ENCODE data around the gene SGPP2.
"Not testable (repeated sequence)": the region's sequence is repeated elsewhere in the genome, so short reads cannot be mapped to it uniquely, and the experiment has no call there.

Gene SGPP2

DNA sequence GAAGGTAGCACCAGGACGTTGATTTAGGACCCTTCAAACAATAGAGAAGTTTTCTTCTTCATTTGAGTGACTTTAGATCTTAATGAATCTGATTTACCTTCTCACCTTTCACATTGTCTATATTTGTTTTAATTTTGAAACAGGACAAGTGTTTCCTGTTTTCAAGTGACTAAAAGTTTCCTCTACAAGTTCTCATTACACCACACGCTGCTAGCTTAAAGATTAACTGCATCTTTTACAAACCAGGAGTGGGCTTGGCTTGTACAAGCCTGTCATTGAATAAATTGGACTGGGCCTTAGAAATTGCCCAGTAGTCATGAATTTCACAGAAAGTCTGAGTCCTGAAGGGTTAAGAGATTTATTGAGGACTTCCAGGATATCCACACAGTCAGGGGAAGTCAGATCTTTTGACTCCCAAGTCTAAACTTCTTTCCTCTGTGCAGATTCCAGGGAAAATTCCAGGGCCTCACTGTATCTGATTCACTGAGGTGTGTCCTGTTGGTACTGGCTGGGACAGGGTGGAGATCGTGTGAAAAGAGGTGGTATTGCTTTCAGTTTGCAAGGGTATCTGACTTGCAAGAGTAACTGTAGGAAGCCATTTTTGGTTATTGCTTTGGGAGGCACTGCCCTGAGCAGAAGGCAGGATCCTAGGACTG, 3.4 kb downstream of the SGPP2 start:
- no peak for DNase-seq

DNA sequence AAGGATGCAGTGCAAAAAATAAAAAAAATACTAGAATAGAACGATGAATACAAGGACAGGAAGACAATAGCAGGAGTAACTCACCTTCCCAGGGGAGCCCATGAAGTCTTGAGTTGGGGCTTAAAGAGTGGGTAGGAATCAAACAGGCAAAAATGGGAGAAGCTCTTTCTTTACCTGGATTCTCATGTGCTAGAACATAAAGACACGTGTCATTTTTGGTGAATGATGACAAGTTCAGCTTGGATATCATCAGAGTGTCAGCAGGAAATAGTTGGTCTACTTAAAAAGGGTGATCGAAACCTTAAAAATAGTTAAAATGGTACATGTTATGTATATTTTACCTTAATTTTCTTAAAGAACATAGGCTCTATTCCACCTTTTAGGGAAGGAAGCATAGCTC, 5.7 kb downstream of the SGPP2 start:
- DNase-seq: no peak

DNA sequence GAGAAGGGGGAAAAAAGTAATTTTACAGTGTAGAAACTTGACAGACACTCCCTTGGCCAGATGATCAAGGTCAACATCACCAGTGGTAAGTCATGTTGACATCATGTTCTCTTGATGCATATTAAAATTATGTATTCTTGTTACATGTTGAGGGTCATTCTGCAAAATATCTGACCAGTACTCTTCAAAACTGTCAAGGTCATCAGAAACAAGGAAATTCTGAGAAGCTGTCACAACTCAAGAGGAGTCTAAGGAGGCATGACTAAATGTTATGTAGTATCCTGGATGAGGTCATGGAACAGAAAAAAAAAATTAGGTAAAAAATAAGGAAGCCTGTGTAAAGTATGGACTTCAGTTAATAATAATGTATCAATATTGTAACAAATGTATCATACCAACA, 6.3 kb downstream of the SGPP2 start:
- no peak for DNase-seq

DNA sequence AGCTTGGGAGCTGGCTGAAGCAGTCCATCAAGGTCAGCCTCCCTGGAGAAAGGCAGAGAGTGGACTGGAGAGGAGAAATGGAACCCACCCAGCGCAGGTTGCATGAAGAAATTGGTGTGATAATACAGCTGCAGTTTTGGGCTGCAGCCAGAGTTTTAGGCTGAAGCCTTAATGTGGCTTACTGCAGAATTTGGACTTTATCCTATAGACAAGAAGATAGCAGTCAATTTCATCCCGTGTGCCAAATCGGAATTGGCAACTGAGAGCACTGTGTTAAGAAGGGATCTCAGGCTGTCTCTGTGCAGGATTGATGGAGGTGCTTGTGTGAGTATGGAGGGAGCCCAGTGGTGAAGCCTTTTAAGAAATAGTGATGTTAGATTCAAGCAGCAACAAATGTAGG, 7.5 kb downstream of the SGPP2 start:
- no peak for DNase-seq

DNA sequence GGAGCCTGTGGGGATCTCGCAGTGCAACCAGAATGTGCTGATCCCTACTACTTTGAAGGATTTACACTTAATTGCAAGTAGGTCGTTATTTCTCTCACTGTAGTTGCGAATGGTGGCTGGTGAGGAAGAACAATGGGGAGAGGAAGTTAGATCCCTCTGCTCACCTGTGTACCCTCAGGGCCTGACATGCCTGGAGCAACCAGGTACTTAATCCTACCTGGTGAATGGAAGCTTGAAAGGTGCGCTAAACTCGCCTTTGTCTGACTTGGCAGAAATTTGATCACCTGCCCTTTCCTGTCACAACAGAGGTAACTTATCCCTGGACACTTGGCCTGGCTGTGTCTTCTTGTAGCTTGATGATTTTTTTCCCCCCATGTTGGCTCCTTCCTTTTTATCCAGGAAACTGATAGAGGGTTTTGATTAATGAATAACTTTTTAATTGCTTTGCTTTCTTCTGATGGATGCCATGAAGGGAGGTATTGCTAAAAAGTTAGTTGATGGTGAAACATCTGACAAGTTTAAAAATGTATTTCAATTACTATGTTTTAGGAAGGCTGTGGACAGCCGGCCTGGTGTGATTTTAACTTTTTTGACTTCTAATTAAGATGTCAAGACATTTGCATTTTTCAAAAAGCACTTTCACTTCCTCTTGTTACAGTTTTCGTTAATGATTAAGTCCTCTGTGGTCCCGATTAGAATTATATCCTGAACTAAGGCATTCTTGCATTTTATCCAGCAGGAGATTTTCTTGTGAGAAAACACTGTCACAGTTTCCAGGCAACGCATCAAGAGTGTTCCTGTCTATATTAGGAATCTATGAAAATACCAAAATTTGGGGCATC, 9.2 kb downstream of the SGPP2 start:
- no peak for DNase-seq

DNA sequence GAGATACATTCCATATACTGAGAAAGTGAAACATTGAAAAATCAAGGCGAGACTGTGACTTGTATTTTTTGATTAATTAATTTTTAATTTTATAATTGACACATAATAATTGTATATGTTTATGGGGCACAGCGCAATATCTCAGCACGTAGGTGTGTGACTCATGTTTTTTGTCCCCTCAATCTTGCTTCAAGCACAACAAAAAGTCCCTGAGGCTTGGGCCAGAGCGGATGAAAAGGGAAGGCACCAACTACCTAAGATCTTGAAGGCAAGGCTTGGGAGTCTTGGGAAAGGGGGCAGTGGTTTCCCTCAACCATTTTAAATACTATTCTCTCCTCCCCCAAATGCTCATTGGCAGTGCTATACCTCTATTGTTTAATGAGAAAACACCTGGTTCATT, 9.9 kb downstream of the SGPP2 start:
- no peak for DNase-seq

DNA sequence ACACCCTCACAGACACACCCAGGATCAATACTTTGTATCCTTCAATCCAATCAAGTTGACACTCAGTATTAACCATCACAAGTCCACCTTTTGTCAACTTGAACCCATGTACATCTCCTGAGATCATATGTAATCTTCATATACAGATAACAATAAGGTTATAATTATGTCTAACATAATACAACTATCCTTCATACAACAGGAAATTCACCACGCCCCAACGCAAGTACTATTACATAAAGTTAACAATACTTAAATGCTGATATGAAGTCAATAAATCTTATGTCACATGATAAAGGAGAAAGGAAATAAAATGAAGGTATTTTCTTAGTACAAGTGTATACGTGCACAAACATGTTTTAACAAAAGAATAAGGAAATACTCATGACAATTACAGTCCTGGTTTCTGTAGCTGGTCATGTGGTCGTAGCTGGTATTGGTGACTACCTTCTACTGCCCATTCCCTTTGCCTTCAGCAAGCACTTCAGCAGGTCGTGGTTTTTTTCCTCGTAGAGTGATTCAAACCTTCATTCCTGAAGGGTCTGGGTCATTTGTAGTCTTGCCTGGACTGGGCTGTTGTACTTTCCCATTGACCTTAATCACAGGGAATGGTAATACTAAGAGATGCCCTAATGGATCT, 11.2 kb downstream of the SGPP2 start:
- not testable (repeated sequence) for DNase-seq

DNA sequence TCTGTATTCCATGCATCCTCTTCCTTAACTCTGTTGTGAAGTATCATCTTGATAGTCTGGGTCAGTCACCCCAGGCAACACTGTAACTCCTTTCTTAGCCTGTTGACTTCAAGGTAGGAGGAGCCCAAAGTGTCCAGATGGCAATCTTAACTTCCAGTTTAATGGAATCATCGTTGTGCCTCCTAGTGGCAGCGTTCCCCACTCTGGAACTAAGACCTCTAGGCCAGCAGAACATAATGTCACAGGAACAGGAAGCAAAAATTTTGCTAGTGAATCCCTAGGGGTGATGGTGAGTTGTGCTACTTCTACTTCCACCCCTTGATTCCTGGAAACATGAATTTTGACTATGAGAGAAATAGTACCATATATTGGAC, 11.7 kb downstream of the SGPP2 start:
- DNase-seq: no peak

DNA sequence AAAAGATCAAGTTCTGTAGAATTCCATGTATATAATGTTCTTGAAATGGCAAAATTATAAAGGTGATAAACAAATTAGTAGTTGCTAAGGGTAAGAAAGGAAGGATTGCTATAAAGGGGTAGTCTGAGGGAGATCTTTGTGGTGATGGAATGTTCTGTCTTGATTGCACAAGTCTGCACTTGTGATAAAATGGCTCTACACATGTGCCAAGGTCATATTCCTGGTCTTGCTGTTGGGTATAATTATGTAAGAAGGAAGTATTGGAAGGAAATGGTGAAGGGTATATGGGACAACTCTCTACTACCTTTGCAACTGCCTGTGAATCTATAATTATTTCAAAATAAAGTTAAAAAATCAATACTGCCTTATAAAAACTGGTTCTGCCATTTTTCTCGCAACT, 15.3 kb downstream of the SGPP2 start:
- no peak for DNase-seq

DNA sequence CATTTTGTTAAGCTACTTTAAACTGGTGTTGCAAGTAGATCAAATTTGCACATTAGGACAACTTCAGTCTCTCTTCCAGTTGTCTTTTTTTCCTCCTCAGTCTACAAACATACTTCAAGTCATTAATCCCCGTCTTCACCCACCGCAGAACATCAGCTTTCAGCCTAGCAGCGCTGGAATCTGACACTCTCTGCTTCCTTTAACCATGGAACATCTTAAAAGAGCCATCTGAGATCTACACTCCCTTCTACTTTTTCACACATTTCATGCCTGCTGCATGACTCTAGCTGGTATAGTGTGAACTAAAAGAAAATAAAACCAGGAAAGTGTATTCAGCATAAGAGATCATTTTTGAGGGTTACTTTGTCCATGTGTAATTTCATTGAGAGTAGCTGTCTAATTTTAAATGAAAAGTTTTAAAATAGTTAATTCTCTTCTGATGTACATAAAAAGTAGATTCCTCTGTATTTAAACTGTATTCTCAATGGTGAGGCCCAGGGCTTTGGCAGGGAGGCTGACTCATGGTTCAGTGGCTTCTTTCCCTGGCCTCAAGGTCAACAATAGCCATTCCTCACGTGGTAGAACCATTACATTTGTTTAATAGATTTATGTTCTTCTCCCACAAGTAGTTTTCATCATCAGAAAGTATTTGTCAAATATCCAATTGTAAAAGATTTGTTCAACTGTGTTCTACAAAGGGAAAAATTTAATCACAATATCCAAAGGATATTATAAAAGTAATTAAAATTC, 16.5 kb downstream of the SGPP2 start:
- no peak for DNase-seq

DNA sequence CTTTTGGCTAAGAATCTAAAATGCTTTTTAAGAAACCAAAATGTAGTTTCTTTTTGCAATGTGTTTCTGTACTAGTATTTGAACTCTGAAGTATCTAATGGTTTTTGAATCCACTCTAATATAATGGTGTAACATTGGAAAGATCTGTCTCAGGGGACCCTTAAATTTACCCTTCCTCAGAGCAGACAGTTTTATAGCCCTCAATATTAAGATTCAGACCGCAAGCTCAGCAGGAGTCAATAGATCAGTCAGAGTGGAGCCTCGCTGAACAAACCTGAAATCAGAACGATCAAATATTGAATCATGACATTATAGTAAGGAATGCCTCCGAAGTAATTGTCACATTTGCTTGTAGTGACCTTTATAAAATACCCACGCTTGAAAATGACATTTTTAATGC, 18.3 kb downstream of the SGPP2 start:
- DNase-seq: no peak

DNA sequence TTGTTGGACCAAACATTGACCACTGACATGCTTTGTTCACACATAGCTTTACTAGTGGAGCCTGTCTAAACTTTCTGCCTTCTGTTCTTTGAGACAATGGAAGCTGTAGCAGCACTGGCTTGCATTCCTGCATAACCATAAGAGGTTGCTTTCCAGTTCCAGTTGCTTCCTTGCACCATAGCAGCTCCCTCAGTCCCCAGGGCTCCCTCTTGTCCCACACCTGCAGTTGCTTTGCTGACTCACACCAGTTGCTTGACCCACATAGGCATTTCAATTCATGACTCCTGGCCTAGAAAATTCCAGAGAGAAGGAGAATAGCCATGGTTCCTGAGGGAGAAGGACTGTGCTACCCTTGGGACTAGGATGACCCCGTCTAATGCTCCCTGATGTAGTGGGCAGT, 20.9 kb downstream of the SGPP2 start:
- no peak for DNase-seq

DNA sequence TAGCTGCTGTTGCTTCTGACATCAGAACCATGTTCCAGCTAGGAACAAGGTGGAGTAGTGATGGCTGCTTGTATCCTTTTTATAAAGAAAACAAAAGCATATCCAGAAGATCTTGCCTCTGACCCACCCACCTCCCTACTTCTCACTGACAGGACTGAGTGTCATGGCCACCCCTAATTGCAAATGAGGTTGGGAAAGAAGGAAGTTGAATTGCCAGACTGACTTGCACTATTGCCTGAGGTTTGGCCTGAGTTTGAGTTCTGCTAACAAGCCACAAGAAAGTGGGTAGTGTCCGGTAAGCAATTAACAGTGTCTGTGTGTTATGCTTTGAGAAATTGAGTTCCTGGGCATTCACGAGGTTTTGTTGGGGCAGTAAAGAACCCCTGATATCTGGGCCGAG, 22.8 kb downstream of the SGPP2 start:
- DNase-seq: no peak

DNA sequence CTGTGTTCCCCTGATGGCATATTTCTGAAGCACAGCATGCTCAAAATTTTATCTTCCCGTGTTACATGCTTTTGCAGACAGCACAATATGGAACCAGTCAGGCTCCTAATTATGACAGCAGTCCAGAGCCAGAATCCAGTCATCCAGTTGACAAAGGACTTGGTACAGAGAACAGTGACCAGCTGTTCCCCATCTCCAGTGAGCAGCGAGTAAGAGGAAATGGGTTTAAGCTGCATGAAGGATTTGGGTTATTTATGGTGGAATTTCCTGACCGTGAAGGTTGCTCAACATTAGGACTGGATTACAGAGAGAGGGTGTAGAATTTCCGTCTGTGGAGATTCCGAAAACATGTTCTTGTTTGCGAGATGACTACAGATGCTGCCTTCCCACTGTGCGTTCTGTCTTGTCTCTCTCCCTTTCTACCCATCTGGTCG, 24.4 kb downstream of the SGPP2 start:
- no peak for DNase-seq

DNA sequence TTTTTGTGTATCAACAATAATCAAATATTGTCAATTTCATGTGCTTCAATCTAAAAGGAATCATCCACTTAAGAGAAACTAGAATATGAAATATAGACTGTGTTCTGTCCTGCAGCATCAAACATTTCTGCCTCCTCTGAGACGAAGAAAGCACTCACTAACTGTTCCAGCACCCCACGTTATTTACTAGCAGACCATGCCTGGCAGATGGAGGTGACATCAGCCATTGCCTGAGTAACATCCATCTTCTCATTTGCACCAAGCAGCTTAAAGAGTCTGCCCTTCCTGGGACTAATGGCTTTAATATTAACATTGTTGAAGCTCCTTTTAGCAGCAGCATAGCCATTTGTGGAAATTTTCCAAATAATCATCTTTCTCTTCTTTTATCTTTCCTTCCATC, 25.7 kb downstream of the SGPP2 start:
- no peak for DNase-seq

DNA sequence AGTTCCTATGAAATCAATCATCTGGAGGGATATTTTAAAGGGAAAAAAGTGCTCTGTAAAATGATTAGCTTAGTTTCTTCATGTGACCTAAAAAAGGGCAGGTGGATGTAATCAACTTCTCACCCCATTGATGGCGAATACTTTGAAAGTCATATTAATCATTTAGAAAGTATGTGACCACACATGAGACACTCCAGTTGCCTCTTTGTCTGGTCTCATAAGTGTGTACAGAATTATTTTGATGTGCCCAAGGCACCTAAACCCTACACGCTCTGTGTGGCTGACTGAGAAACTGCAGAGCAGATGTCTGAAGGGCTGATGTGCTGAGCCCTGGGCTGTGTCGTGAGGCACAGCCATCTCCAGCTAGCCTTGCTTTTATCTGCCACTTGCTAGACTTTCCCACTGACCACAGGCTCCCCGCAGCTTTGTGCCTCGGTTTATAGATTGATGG, 26.9 kb downstream of the SGPP2 start:
- no peak for DNase-seq

DNA sequence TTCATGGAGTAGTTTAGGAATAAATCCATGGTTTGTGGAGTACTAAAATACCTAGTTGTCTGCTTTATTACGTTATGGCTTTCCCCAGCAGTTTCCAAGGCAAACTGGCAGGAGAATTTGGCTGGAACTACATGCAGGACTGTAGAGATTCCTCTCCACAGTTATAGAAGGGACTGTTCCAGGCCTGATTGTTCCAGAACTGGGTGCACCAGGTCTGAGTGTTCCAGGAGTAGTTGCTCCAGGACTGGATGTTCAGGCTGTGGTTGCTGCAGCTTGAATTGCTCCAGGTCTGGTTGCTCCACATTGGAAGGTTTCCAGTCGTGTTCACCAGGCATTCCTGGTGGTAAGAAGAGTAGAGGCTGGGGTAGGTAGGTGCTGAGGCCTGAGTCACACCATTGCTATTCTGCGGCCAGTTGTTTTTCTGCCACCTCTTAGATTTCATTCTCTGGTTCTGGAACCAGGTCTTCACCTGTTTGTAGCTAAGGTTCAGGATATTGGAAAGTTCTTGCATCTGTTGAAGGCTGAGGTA, 28.1 kb downstream of the SGPP2 start:
- DNase-seq: no peak

DNA sequence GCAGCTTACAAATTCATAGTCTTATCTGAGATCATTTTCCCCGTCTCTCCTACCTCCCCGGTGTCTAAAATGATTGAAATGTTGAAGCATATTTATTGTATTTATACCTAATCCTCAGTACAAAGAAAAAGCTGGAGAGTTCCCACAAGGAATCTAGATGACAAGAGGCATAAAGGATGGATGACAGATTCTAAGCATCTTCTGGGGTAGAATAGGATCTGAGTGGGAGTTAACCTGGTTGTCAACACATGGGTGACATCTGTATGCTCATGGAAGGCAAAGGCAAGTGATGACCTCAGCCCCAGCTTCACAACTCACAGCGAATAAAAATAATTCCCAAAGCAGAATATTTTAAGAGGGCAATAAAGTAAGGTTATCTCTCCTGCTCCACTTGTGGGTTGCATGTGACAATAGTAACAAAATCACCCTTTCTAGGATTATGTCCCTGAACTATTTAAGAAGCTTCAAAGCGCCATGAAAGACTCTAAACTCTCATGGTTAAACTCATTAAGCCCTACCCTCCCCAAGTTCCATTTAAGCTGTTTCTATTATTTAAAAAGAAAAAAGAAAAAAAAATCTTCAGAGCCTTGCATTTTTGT, 32.2 kb downstream of the SGPP2 start:
- no peak for DNase-seq

DNA sequence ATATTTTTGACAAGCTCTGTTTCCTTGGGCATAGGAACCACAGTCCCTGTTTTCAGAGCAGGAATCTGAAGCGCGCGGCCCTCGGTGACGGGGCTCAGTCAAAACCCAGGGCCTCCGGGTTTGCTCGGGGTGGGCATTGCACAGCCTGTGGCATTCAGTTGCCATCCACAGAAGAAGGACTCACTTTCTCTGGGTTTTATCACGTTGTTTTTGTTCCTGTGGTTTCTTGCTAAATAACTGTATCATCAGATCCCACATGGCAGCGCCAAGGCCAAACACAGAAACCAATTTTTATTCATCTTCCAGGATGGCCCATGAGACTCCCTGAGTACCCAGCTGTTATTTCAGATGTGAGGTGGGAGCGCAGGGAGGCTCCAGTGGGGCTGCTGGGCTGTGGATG, 35.6 kb downstream of the SGPP2 start:
- DNase-seq: no peak

DNA sequence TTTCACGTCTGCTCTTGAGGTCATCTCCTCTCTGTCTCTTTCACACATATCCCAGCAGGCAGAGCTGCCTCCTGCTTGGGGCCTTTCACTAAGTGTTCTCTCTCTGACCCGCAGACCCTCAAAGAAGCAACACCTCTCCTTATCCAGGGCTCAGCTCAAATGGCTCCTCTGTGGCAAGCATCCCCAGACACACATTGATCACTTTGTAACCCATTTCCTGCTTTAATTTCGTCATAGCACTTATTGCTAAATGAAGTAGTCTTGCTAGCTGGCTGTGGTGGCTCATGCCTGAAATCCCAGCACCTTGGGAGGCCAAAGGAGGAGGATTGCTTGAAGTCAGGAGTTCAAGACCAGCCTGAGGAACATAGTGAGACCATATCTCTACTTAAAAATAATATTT, 41.4 kb downstream of the SGPP2 start:
- DNase-seq: no peak

DNA sequence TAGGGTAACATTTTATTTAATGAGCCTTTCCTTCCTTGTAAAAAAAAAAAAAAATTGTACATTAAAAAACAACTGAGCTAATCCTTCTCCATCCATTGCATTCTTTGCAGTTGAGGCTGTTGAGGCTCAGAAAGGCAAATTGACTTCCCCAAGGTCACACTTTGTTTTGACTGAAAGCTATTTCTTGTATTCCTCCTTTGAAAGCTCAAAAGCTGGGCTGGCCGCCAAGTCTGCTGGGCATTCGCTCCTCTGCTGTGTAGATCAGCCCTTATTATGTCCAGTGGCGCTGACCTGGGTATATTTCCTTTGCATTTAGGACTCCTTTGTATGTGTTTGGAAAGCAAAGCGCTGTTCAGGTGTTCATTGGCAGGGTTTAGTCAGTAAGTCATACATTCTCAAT, 44.0 kb downstream of the SGPP2 start:
- no peak for DNase-seq

DNA sequence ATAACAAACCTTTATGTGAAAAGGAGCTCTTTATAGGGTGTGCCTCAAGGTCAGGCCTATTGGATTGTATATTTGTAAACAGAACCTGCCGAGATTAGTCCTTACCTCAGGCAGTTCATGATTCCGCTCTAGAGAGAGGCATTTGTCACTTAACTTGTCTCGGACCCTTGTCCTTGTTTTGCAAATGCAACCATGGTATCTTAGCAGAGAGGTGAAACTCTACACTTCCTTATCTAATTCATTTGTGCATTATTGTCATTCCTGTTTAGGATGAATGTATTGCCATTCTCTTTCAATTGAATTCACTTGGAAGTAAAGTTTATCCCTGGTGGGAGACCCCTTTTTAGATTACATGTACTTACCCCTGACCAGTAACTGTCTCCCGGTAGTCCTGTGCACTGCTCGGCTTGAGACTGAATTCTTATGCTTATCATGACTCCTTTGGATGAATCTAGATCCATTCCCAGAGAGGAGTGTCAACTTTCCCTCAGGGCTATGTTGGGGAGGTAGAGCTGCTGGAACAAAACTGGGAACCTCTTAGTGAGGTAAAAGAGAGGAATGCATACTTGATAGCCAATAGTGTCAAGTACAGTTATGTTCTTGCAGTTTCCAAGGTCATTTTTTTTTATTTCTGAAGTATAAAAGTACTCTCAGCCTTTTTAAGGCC, 46.6 kb downstream of the SGPP2 start:
- DNase-seq: no peak
